GM18909 (cell line): ENCODE measurements around the gene GRK5.
A peak's percentile ranks its signal among the peaks of the same experiment; 100 is the strongest.

Experiments
- ATAC-seq: cut with Tn5 transposase; IDR thresholded peaks from one replicate; pipeline ENCODE4 v1.9.1; 2021; ENCODE audit warnings: mild to moderate bottlenecking; ENCODE audit not compliant: unreplicated experiment, poor library complexity

GRK5 gene

GRCh38 chr10:119197921-119198320 is 9.4 kb upstream of the GRK5 start:
- no peak for ATAC-seq

- no peak for ATAC-seq
Measured at GRCh38 chr10:119198438-119198837, 8.9 kb upstream of the GRK5 start.

GRCh38 chr10:119199231-119199992 is 8.0 kb upstream of the GRK5 start:
- peak; percentile 62 for ATAC-seq

- ATAC-seq, result no peak
Measured at GRCh38 chr10:119201233-119201632, 6.1 kb upstream of the GRK5 start.

- ATAC-seq, result no peak
Measured at GRCh38 chr10:119203006-119203405, 4.4 kb upstream of the GRK5 start.

- ATAC-seq, result peak; percentile 27
Measured at GRCh38 chr10:119205894-119206602, 1.3 kb upstream of the GRK5 start.

GRCh38 chr10:119206603-119207365 is 587 bp upstream of the GRK5 start:
- peak; percentile 57 for ATAC-seq

- ATAC-seq, result peak; percentile 17
Measured at GRCh38 chr10:119207713-119208552, 562 bp downstream of the GRK5 start.

GRCh38 chr10:119208553-119208940 is 1.2 kb downstream of the GRK5 start:
- ATAC-seq, result no peak

GRCh38 chr10:119209035-119209735 is 1.8 kb downstream of the GRK5 start:
- ATAC-seq, result no peak

GRCh38 chr10:119209736-119210355 is 2.5 kb downstream of the GRK5 start:
- no peak for ATAC-seq

- ATAC-seq, result no peak
Measured at GRCh38 chr10:119210633-119211032, 3.3 kb downstream of the GRK5 start.

- no peak for ATAC-seq
Measured at GRCh38 chr10:119211176-119211575, 3.8 kb downstream of the GRK5 start.

GRCh38 chr10:119211625-119212441 is 4.5 kb downstream of the GRK5 start:
- ATAC-seq, result no peak

- ATAC-seq, result no peak
Measured at GRCh38 chr10:119215371-119215770, 8.0 kb downstream of the GRK5 start.

GRCh38 chr10:119216127-119216526 is 8.8 kb downstream of the GRK5 start:
- ATAC-seq, result no peak

- ATAC-seq, result no peak
Measured at GRCh38 chr10:119217401-119217800, 10.0 kb downstream of the GRK5 start.

GRCh38 chr10:119217991-119218490 is 10.7 kb downstream of the GRK5 start:
- ATAC-seq, result no peak
